A549 (cell line): ENCODE data around the gene GMPR. TPM values are rescaled to one million over a fixed set of nuclear protein-coding genes. Genes with fewer than 3 reads are reported as not detected.

ENCODE experiments used
- ATAC-seq, 2 experiments: fragments of 200-7000 bp in 1 of 2; fragments of >200 bp in 1 of 2; cut with Nextera tagmentation in 1 of 2; cut with Tn5 transposase in 1 of 2; 3 replicates each; pipeline versions ENCODE4 v1.8.0 to v1.9.1; 2018 to 2020; ENCODE audit warnings: mild to moderate bottlenecking in 1 of 2, moderate library complexity in 1 of 2
- CTCF ChIA-PET: fragments of 300-600 bp; sonication (Branson Sonifier 250); formaldehyde crosslinking; extraction: SDS; loops from one replicate; lab custom pipeline; 2021; ENCODE audit warnings: antibody characterized with exemption, inconsistent platforms; lab: Yijun Ruan, JAX
- POLR2A ChIA-PET: fragments of 350-600 bp; formaldehyde crosslinking; extraction: SDS; loops from one replicate; lab custom pipeline; 2021; ENCODE audit warnings: antibody characterized with exemption, inconsistent platforms; lab: Yijun Ruan, JAX
- DNase-seq, 2 experiments: peaks; one replicate each; pipeline versions ENCODE4 v3.0.0 to v3.0.0-alpha.2; 2011 to 2016; ENCODE audit warnings: low read depth in 1 of 2, low spot score in 1 of 2
- FAIRE-seq: peaks from 2 replicates; lab custom pipeline; 2011; peaks lifted over from hg19 to GRCh38; lab: Jason Lieb, UNC
- H3K27ac ChIP-seq, 2 experiments: fragments of >200 bp; sonication (Bioruptor Twin); formaldehyde crosslinking; 3 replicates each; pipeline ENCODE4 v1.5.1; 2016 to 2017
- H3K4me1 ChIP-seq: fragments of >200 bp; sonication (Bioruptor Twin); formaldehyde crosslinking; 3 replicates; pipeline ENCODE4 v1.6.1; 2016
- H3K4me2 ChIP-seq: fragments of >200 bp; sonication (Bioruptor Twin); formaldehyde crosslinking; 3 replicates; pipeline ENCODE4 v1.6.1; 2016
- H3K4me3 ChIP-seq: fragments of >200 bp; sonication (Bioruptor Twin); formaldehyde crosslinking; 3 replicates; pipeline ENCODE4 v1.5.1; 2016
- H3K9me3 ChIP-seq: fragments of >200 bp; sonication (Bioruptor Twin); formaldehyde crosslinking; 3 replicates; pipeline ENCODE4 v1.6.1; 2016
- CBX8 ChIP-seq: fragments of 200-600 bp; sonication (generic); IDR thresholded peaks from 2 replicates; pipeline ENCODE4 v1.6.1; 2016
- CHD2 ChIP-seq: fragments of 150-350 bp; IDR thresholded peaks from 2 replicates; pipeline ENCODE4 v1.6.1; 2014; ENCODE audit warnings: low read length; ENCODE audit not compliant: partially characterized antibody
- EHF ChIP-seq: fragments of 250-450 bp; sonication (Bioruptor Pico); IDR thresholded peaks from 2 replicates; pipeline ENCODE4 v1.5.0; 2020; ENCODE audit warnings: mild to moderate bottlenecking
- EP300 ChIP-seq, 2 experiments: fragments of >200 bp; sonication (Bioruptor Twin); formaldehyde crosslinking; IDR thresholded peaks; 2 replicates in 1 of 2; 3 replicates in 1 of 2; pipeline ENCODE4 v1.6.1; 2016 to 2017
- ESRRA ChIP-seq: fragments of 150-350 bp; IDR thresholded peaks from 2 replicates; pipeline ENCODE4 v1.6.1; 2014; ENCODE audit warnings: mild to moderate bottlenecking, low read length, borderline replicate concordance
- FOXS1 ChIP-seq: fragments of 250-450 bp; sonication (Bioruptor Pico); IDR thresholded peaks from 2 replicates; pipeline ENCODE4 v1.5.0; 2020; ENCODE audit warnings: mild to moderate bottlenecking, moderate library complexity
- HDAC2 ChIP-seq: fragments of 200-600 bp; sonication (generic); IDR thresholded peaks from 2 replicates; pipeline ENCODE4 v1.6.1; 2016
- HOXB13 ChIP-seq: fragments of 250-450 bp; sonication (Bioruptor Pico); IDR thresholded peaks from 2 replicates; pipeline ENCODE4 v1.5.0; 2020; ENCODE audit warnings: low read depth, mild to moderate bottlenecking, moderate library complexity
- JUN ChIP-seq, 2 experiments: fragments of >200 bp; sonication (Bioruptor Twin); formaldehyde crosslinking; IDR thresholded peaks; 2 replicates in 1 of 2; 3 replicates in 1 of 2; pipeline ENCODE4 v1.6.1; 2016 to 2017
- NR3C1 ChIP-seq: fragments of >200 bp; sonication (Bioruptor Twin); formaldehyde crosslinking; IDR thresholded peaks from 3 replicates; pipeline ENCODE4 v1.6.1; 2017
- RAD21 ChIP-seq, 2 experiments: fragments of >200 bp in 1 of 2; sonication (Bioruptor Twin) in 1 of 2; formaldehyde crosslinking in 1 of 2; IDR thresholded peaks in 1 of 2; conservative IDR thresholded peaks in 1 of 2; 2 replicates in 1 of 2; 3 replicates in 1 of 2; pipeline ENCODE4 v1.6.1; 2012 to 2018; ENCODE audit warnings: inconsistent platforms in 1 of 2
- RARB ChIP-seq: fragments of 250-450 bp; sonication (Bioruptor Pico); IDR thresholded peaks from 2 replicates; pipeline ENCODE4 v1.8.0; 2021; ENCODE audit warnings: mild to moderate bottlenecking, moderate library complexity
- RFX5 ChIP-seq: fragments of 450-650 bp; IDR thresholded peaks from 2 replicates; pipeline ENCODE4 v1.7.1; 2014; ENCODE audit warnings: antibody characterized with exemption, mild to moderate bottlenecking, moderate library complexity
- RNF2 ChIP-seq: fragments of 200-600 bp; sonication (generic); IDR thresholded peaks from 2 replicates; pipeline ENCODE4 v1.6.1; 2016; ENCODE audit warnings: low read depth, mild to moderate bottlenecking, antibody characterized with exemption, moderate library complexity, borderline replicate concordance
- SMC3 ChIP-seq: fragments of >200 bp; sonication (Bioruptor Twin); formaldehyde crosslinking; IDR thresholded peaks from 3 replicates; pipeline ENCODE4 v1.6.1; 2018; ENCODE audit warnings: inconsistent platforms
- TP53 ChIP-seq: fragments of 250-450 bp; sonication (Bioruptor Pico); IDR thresholded peaks from 2 replicates; pipeline ENCODE4 v1.5.0; 2021; ENCODE audit warnings: mild to moderate bottlenecking, moderate library complexity
- WGBS: methylation state at CpG from one replicate; pipeline ENCODE4 v1.1.6; 2017; ENCODE audit errors: missing lambda C conversion rate; 5-methylcytosine and 5-hydroxymethylcytosine counted together
- polyA plus RNA-seq, 4 experiments: library from polyadenylated mRNA; depleted of rRNA in 3 of 4; stranded (reverse); fragments of >200 nt; fragmentation: RNase III in 1 of 4; extraction: RNeasy Plus Mini Kit Qiagen cat#74134 plus additional on column Dnase treatment in 1 of 4; gene quantifications; 2 replicates in 3 of 4; 3 replicates in 1 of 4; pipeline ENCODE4 v1.2.3, GENCODE V29; 2011 to 2017
- TF ChIP-seq, protein P1 (sequence below): fragments of >200 bp; sonication (Bioruptor Twin); formaldehyde crosslinking; IDR thresholded peaks from 2 replicates; pipeline ENCODE4 v1.6.1; 2016
- TF ChIP-seq, protein P2 (sequence below): fragments of >200 bp; sonication (Bioruptor Twin); formaldehyde crosslinking; IDR thresholded peaks from 3 replicates; pipeline ENCODE4 v1.5.1; 2016

The GMPR gene
- polyA plus RNA-seq, 2 of the 4 experiments (the other 2 are of a cell fraction): 0.23 to 0.34 TPM

DNA sequence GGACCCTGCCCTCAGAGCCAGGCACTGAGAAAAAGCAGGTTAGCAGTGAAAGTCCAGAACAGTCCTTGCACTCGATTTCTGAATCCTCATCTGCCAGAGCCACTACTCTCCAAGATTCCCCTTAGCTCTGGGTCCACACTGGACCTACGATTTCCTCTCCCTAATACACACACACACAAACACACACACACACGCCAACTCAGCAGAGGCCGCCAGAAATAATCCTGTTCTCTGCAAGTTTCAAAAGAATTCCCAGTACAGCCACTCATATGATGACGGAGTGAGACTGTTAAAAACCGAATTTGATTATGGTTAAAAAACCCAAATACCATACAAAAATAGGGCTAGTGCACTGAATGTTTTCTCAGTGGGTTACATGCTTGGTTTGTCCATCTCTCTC lies 90.8 kb downstream of the GMPR start:
- TF ChIP-seq FOXS1 (CRISPR knock-in tag) (no peak), EP300 (IDR thresholded peaks at IDR 0.05) (no peak), RNF2 (no peak)
- TF ChIP-seq, protein P1, sequence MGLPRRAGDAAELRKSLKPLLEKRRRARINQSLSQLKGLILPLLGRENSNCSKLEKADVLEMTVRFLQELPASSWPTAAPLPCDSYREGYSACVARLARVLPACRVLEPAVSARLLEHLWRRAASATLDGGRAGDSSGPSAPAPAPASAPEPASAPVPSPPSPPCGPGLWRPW: no peak
- H3K27ac ChIP-seq: no peak overlapping the region
- no peak overlapping the region for H3K4me2 ChIP-seq
- ChIA-PET POLR2A (no interaction called here), CTCF (interaction anchor here (0.6 kb wide), 1 partner anchor 12 kb away, joined by 3 read pairs; no protein-coding TSS in a partner anchor)
- H3K4me3 ChIP-seq: no peak overlapping the region
- no peaks in the 10 kb centered on the region for H3K9me3 ChIP-seq
- WGBS: 83% methylated on average over 6 of the region's 6 CpGs
- no peak for FAIRE-seq
- H3K4me1 ChIP-seq: peaks cover 23% of the 10 kb centered on the region
- no peak for ATAC-seq
- DNase-seq: no peak

DNA sequence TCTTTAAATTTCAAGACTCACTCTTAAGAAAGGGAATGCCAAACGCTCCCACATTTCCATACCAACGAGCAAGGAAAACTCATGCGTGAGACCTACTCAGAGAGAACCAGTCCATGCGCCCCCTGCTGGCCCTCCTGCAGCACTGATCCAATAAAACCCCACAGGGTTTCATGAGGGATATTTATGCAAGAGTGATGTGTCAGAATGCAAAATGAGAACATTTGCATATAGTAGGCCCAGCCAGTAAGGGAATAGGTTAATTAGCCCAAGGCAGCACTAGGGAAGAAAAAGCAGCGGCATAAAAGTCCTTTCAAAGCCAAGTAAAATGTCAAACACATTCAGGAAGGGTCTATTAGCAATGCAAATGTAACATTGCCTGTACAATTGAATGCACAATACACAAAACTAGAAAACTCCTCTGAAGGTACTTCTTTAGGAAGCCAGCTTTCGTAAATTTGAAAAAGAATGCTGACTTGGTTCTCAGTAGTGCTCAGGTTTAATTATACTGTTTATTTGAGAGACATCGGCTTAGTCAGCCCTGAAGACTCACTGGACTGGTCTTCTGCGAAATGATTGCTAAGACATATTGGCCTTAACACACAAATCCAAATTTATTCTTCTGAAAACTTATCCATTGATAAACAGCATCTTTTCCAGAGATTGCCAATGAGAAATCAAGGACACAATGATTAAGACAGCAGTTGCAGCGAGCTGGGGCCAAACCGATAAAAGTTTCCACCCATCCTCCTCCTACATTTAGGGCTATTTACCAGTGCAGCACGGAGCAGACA lies 93.2 kb downstream of the GMPR start:
- H3K4me1 ChIP-seq: peaks cover 36% of the 10 kb centered on the region
- TF ChIP-seq RAD21 (conservative IDR thresholded peaks at IDR 0.05 in 1 of 2, IDR thresholded peaks at IDR 0.05 in 1 of 2) (peak; percentile 17 to 30; a peak in 2 of 5 replicates), HDAC2 (no peak), SMC3 (peak; percentile 37; the same call in 2 of the 3 replicates), EHF (CRISPR knock-in tag) (no peak)
- TF ChIP-seq, protein P2, sequence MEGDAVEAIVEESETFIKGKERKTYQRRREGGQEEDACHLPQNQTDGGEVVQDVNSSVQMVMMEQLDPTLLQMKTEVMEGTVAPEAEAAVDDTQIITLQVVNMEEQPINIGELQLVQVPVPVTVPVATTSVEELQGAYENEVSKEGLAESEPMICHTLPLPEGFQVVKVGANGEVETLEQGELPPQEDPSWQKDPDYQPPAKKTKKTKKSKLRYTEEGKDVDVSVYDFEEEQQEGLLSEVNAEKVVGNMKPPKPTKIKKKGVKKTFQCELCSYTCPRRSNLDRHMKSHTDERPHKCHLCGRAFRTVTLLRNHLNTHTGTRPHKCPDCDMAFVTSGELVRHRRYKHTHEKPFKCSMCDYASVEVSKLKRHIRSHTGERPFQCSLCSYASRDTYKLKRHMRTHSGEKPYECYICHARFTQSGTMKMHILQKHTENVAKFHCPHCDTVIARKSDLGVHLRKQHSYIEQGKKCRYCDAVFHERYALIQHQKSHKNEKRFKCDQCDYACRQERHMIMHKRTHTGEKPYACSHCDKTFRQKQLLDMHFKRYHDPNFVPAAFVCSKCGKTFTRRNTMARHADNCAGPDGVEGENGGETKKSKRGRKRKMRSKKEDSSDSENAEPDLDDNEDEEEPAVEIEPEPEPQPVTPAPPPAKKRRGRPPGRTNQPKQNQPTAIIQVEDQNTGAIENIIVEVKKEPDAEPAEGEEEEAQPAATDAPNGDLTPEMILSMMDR: peak; percentile 77
- TF ChIP-seq, all 56 proteins: peak for 3
- ChIA-PET CTCF (interaction anchor here (0.6 to 6.4 kb wide), 29 partner anchors 8 to 763 kb away, joined by 3 to 46 read pairs (median 5); no protein-coding TSS in a partner anchor), POLR2A (no interaction called here)
- DNase-seq (peak; percentile 64 to 72), FAIRE-seq (no peak), ATAC-seq (peak; percentile 79 to 91; a peak in 5 of 6 replicates)
- peak overlapping the region; percentile 54 for H3K4me2 ChIP-seq
- H3K27ac ChIP-seq: 0 out of 6 replicates have a peak overlapping the region, but pooled peaks of 1 of the 2 experiments have one; percentile 42
- WGBS: 24% methylated on average over 11 of the region's 11 CpGs
- no peaks in the 10 kb centered on the region for H3K9me3 ChIP-seq
- no peak overlapping the region for H3K4me3 ChIP-seq

DNA sequence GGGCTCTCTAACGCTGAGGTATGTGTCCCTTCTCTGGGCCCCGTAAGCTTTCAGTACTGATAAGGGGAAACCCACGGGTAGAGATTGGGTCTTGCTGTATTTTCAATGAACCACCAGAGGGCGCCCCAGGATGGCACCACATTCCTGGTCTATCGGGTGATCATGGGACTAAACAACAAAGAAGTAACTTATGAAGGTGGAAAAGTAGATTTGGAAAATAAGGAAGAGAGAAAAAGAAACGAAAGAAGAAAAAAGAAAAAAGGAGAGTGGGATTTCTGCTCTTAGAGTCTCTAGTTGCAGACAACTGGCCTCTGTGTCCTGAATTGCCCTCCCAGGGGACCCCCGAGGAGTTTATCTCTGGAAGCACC lies 93.8 kb downstream of the GMPR start:
- Histone ChIP-seq H3K27ac (peak overlapping the region in 1 of 2 experiments; percentile 64; a peak in 1 of 6 replicates), H3K4me1 (peaks cover 38% of the 10 kb centered on the region), H3K4me3 (no peak overlapping the region), H3K4me2 (peak overlapping the region; percentile 54), H3K9me3 (no peaks in the 10 kb centered on the region)
- 18% methylated on average over 6 of the region's 7 CpGs for WGBS
- FAIRE-seq: no peak
- POLR2A ChIA-PET: no interaction called here
- TF ChIP-seq HOXB13 (CRISPR knock-in tag) (no peak), NR3C1 (no peak), RFX5 (no peak), SMC3 (peak; percentile 74), CBX8 (no peak), CHD2 (no peak), TP53 (CRISPR knock-in tag) (no peak), RAD21 (conservative IDR thresholded peaks at IDR 0.05 in 1 of 2, IDR thresholded peaks at IDR 0.05 in 1 of 2) (peak; percentile 80), RARB (no peak), ESRRA (no peak), JUN (IDR thresholded peaks at IDR 0.05) (no peak)
- TF ChIP-seq, protein P2: peak; percentile 76
- peak; percentile 59 to 69 for DNase-seq
- ATAC-seq: peak; percentile 82 to 91
- CTCF ChIA-PET: interaction anchor here (0.6 to 6.4 kb wide), 33 partner anchors 9 to 762 kb away, joined by 3 to 46 read pairs (median 5); no protein-coding TSS in a partner anchor
